GM18519 (cell line): ENCODE data around the gene ACP3.

Experiments
- ATAC-seq: cut with Tn5 transposase; IDR thresholded peaks from one replicate; pipeline ENCODE4 v1.9.1; 2021; ENCODE audit warnings: mild to moderate bottlenecking, moderate library complexity; ENCODE audit not compliant: unreplicated experiment, low FRiP score

Gene ACP3

GRCh38 chr3:132311841-132312240 lies 5.4 kb upstream of the ACP3 start:
- ATAC-seq: no peak

GRCh38 chr3:132315851-132316250 lies 1.4 kb upstream of the ACP3 start:
- ATAC-seq: no peak

GRCh38 chr3:132318451-132318850 lies 1.2 kb downstream of the ACP3 start:
- no peak for ATAC-seq

GRCh38 chr3:132321304-132321703 lies 4.1 kb downstream of the ACP3 start:
- ATAC-seq: no peak

- no peak for ATAC-seq
These were observed 7.9 kb downstream of the ACP3 start for GRCh38 chr3:132325103-132325606.

- ATAC-seq: no peak
These were observed 8.4 kb downstream of the ACP3 start for GRCh38 chr3:132325634-132326033.

- no peak for ATAC-seq
These were observed 9.0 kb downstream of the ACP3 start for GRCh38 chr3:132326251-132326650.

- ATAC-seq: no peak
These were observed 14.9 kb downstream of the ACP3 start for GRCh38 chr3:132332082-132332481.

GRCh38 chr3:132332508-132332907 lies 15.3 kb downstream of the ACP3 start:
- ATAC-seq: no peak

GRCh38 chr3:132341746-132342145 lies 24.5 kb downstream of the ACP3 start:
- no peak for ATAC-seq

- ATAC-seq: no peak
These were observed 25.0 kb downstream of the ACP3 start for GRCh38 chr3:132342183-132342582.

GRCh38 chr3:132342610-132343009 lies 25.4 kb downstream of the ACP3 start:
- no peak for ATAC-seq

- ATAC-seq: peak; percentile 64
These were observed 25.9 kb downstream of the ACP3 start for GRCh38 chr3:132343018-132343612.

- ATAC-seq: no peak
These were observed 27.6 kb downstream of the ACP3 start for GRCh38 chr3:132344666-132345280.

- ATAC-seq: no peak
These were observed 29.9 kb downstream of the ACP3 start for GRCh38 chr3:132346841-132347736.

GRCh38 chr3:132347811-132348210 lies 30.6 kb downstream of the ACP3 start:
- no peak for ATAC-seq

GRCh38 chr3:132348531-132348930 lies 31.3 kb downstream of the ACP3 start:
- no peak for ATAC-seq

- no peak for ATAC-seq
These were observed 33.6 kb downstream of the ACP3 start for GRCh38 chr3:132350814-132351213.

- ATAC-seq: no peak
These were observed 34.1 kb downstream of the ACP3 start for GRCh38 chr3:132351222-132351806.

- ATAC-seq: peak; percentile 68
These were observed 35.4 kb downstream of the ACP3 start for GRCh38 chr3:132352556-132353143.
